GM21360 (cell line): ENCODE measurements around the gene CRYBB2.
"Not testable (repeated sequence)": the region's sequence is repeated elsewhere in the genome, so short reads cannot be mapped to it uniquely, and the experiment has no call there.

Source experiments
- ATAC-seq: cut with Tn5 transposase; IDR thresholded peaks from one replicate; pipeline ENCODE4 v1.9.1; 2021; ENCODE audit warnings: mild to moderate bottlenecking, moderate library complexity; ENCODE audit not compliant: unreplicated experiment

The CRYBB2 gene

GRCh38 chr22:25232301-25232700 lies 12.9 kb downstream of the CRYBB2 start:
- no peak for ATAC-seq

GRCh38 chr22:25233706-25234105 lies 14.3 kb downstream of the CRYBB2 start:
- ATAC-seq: not testable (repeated sequence)

GRCh38 chr22:25235547-25236290 lies 16.3 kb downstream of the CRYBB2 start:
- peak; percentile 63 for ATAC-seq

- no peak for ATAC-seq
These were observed 17.0 kb downstream of the CRYBB2 start for GRCh38 chr22:25236417-25236816.

GRCh38 chr22:25237503-25237902 lies 18.1 kb downstream of the CRYBB2 start:
- no peak for ATAC-seq

GRCh38 chr22:25238058-25238457 lies 18.6 kb downstream of the CRYBB2 start:
- not testable (repeated sequence) for ATAC-seq

GRCh38 chr22:25255169-25255568 lies 35.7 kb downstream of the CRYBB2 start:
- not testable (repeated sequence) for ATAC-seq

GRCh38 chr22:25267567-25267966 lies 48.1 kb downstream of the CRYBB2 start:
- not testable (repeated sequence) for ATAC-seq

GRCh38 chr22:25268902-25269301 lies 49.5 kb downstream of the CRYBB2 start:
- ATAC-seq: not testable (repeated sequence)

- not testable (repeated sequence) for ATAC-seq
These were observed 50.6 kb downstream of the CRYBB2 start for GRCh38 chr22:25270061-25270460.

GRCh38 chr22:25273231-25273630 lies 53.8 kb downstream of the CRYBB2 start:
- not testable (repeated sequence) for ATAC-seq

GRCh38 chr22:25273928-25274327 lies 54.5 kb downstream of the CRYBB2 start:
- ATAC-seq: not testable (repeated sequence)

- not testable (repeated sequence) for ATAC-seq
These were observed 60.7 kb downstream of the CRYBB2 start for GRCh38 chr22:25280118-25280517.
